Neural cell (in vitro differentiated cells): ENCODE measurements around the gene GLI3. TPM values are rescaled to one million over a fixed set of nuclear protein-coding genes. Genes with fewer than 3 reads are reported as not detected.

ENCODE experiments used
- H2AFZ ChIP-seq: fragments of 200-600, 300-800 bp; sonication (generic), shearing (Covaris generic); 2 replicates; pipeline ENCODE4 v1.6.0; 2014; ENCODE audit warnings: low read depth, mild to moderate bottlenecking, antibody characterized with exemption, low read length, moderate library complexity
- H3F3A ChIP-seq: fragments of 200-600 bp; shearing (Covaris generic); 2 replicates; pipeline ENCODE4 v1.6.1; 2016; ENCODE audit warnings: mild to moderate bottlenecking, moderate library complexity, mixed read lengths, antibody characterized with exemption, low read length; ENCODE audit not compliant: insufficient read depth, poor library complexity, severe bottlenecking
- H3K27ac ChIP-seq: fragments of 200-600, 300-800 bp; sonication (generic), shearing (Covaris generic); 2 replicates; pipeline ENCODE4 v1.5.1; 2014; ENCODE audit warnings: mild to moderate bottlenecking, low read length, moderate library complexity
- H3K27me3 ChIP-seq: fragments of 300-800, 200-600 bp; sonication (generic), shearing (Covaris generic); 2 replicates; pipeline ENCODE4 v1.6.0; 2014; ENCODE audit warnings: mild to moderate bottlenecking, low read depth, low read length, moderate library complexity; ENCODE audit not compliant: insufficient read depth
- H3K36me3 ChIP-seq: fragments of 300-800, 200-600 bp; sonication (generic), shearing (Covaris generic); 2 replicates; pipeline ENCODE4 v1.5.1; 2014; ENCODE audit warnings: mild to moderate bottlenecking, antibody characterized with exemption, low read length, moderate library complexity; ENCODE audit not compliant: insufficient read depth
- H3K4me2 ChIP-seq: fragments of 300-800, 200-600 bp; sonication (generic), shearing (Covaris generic); 2 replicates; pipeline ENCODE4 v1.6.0; 2014; ENCODE audit warnings: mild to moderate bottlenecking, low read length
- H3K4me3 ChIP-seq: fragments of 300-800, 200-600 bp; sonication (generic), shearing (Covaris generic); 2 replicates; pipeline ENCODE4 v1.5.1; 2014; ENCODE audit warnings: mild to moderate bottlenecking, low read length, moderate library complexity
- H3K79me2 ChIP-seq: fragments of 200-600 bp; shearing (Covaris generic); replicated peaks from 2 replicates; pipeline ENCODE4 v1.6.0; 2014; ENCODE audit warnings: mild to moderate bottlenecking, low read length, moderate library complexity; ENCODE audit not compliant: insufficient read depth
- H3K9ac ChIP-seq: fragments of 300-800, 200-600 bp; sonication (generic), shearing (Covaris generic); 2 replicates; pipeline ENCODE4 v1.6.1; 2016; ENCODE audit warnings: mild to moderate bottlenecking, low read length, mixed read lengths
- H3K9me2 ChIP-seq: fragments of 200-600 bp; shearing (Covaris generic); 2 replicates; pipeline ENCODE4 v1.6.1; 2016; ENCODE audit warnings: mild to moderate bottlenecking, low read length, mixed read lengths; ENCODE audit not compliant: insufficient read depth
- H3K9me3 ChIP-seq: fragments of 200-600, 300-800 bp; sonication (generic), shearing (Covaris generic); 2 replicates; pipeline ENCODE4 v1.6.1; 2016; ENCODE audit warnings: mild to moderate bottlenecking, mixed run types, low read length, moderate library complexity, mixed read lengths
- H4K20me1 ChIP-seq: fragments of 200-600 bp; shearing (Covaris generic); 2 replicates; pipeline ENCODE4 v1.6.1; 2016; ENCODE audit warnings: mild to moderate bottlenecking, mixed run types; ENCODE audit not compliant: insufficient read depth
- EP300 ChIP-seq: fragments of 450-650 bp; conservative IDR thresholded peaks from 2 replicates; pipeline ENCODE4 v1.6.1; 2014; ENCODE audit warnings: antibody characterized with exemption, mild to moderate bottlenecking, moderate library complexity; ENCODE audit not compliant: poor library complexity, severe bottlenecking
- EZH2 ChIP-seq: fragments of 200-600, 300-800 bp; shearing (Covaris generic), sonication (generic); IDR thresholded peaks from 2 replicates; pipeline ENCODE4 v1.6.1; 2014; ENCODE audit warnings: antibody characterized with exemption, low read length, borderline replicate concordance, mild to moderate bottlenecking; ENCODE audit not compliant: insufficient read depth, poor library complexity, severe bottlenecking
- MXI1 ChIP-seq: fragments of 450-650 bp; conservative IDR thresholded peaks from 2 replicates; pipeline ENCODE4 v1.6.1; 2014; ENCODE audit warnings: antibody characterized with exemption, mild to moderate bottlenecking; ENCODE audit not compliant: poor library complexity, severe bottlenecking
- POLR2AphosphoS5 ChIP-seq: IDR thresholded peaks from 2 replicates; pipeline ENCODE4 v1.6.1; 2012
- RAD21 ChIP-seq: fragments of 450-650 bp; conservative IDR thresholded peaks from 2 replicates; pipeline ENCODE4 v1.6.1; 2014; ENCODE audit warnings: antibody characterized with exemption, mild to moderate bottlenecking, moderate library complexity
- SMC3 ChIP-seq: fragments of 450-650 bp; conservative IDR thresholded peaks from 2 replicates; pipeline ENCODE4 v1.6.1; 2014; ENCODE audit warnings: antibody characterized with exemption, mild to moderate bottlenecking, moderate library complexity; ENCODE audit not compliant: poor library complexity
- TAF1 ChIP-seq: IDR thresholded peaks from 2 replicates; pipeline ENCODE4 v1.6.1; 2012; ENCODE audit warnings: low read depth
- polyA plus RNA-seq: library from polyadenylated mRNA; depleted of rRNA; stranded (reverse); fragments of >200 nt; gene quantifications from 2 replicates; pipeline ENCODE4 v1.2.3, GENCODE V29; 2014
- TF ChIP-seq, protein P1 (sequence below): fragments of 450-650 bp; IDR thresholded peaks from 2 replicates; pipeline ENCODE4 v1.5.1; 2014; ENCODE audit warnings: antibody characterized with exemption, mild to moderate bottlenecking, moderate library complexity; ENCODE audit not compliant: poor library complexity, severe bottlenecking
- TF ChIP-seq, protein P2 (sequence below): IDR thresholded peaks from 2 replicates; pipeline ENCODE4 v1.6.1; 2012; ENCODE audit warnings: borderline replicate concordance

GLI3 gene
- polyA plus RNA-seq, 1 donor from 2014 or later: 0.19 TPM

DNA sequence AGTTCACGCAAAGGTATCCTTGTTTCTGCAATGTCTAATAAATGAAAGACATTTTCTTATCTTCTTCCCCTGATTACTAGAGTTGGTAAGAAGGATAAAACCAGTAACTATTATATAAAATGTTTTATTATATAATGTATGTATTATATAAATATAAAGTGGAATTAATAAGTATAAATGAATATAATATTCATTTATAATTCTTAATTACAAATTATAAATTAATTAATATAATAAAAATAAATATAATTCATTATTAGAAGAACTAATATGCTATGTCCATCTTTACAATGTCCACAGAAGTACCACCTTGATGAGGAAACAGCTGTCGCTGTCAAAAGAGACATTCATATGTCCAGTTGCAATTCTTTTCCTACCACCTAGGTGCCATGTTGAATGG is 177.7 kb downstream of the GLI3 start:
- no peak overlapping the region for H3K4me2 ChIP-seq
- no peaks in the 10 kb centered on the region for H4K20me1 ChIP-seq
- H3K79me2 ChIP-seq: peaks cover 92% of the 10 kb centered on the region
- no peaks in the 10 kb centered on the region for H3K36me3 ChIP-seq
- no peaks in the 10 kb centered on the region for H3K9me2 ChIP-seq
- no peak overlapping the region for H3K4me3 ChIP-seq
- H3F3A ChIP-seq: no peaks in the 10 kb centered on the region
- no peaks in the 10 kb centered on the region for H3K9me3 ChIP-seq
- TF ChIP-seq, protein P1, sequence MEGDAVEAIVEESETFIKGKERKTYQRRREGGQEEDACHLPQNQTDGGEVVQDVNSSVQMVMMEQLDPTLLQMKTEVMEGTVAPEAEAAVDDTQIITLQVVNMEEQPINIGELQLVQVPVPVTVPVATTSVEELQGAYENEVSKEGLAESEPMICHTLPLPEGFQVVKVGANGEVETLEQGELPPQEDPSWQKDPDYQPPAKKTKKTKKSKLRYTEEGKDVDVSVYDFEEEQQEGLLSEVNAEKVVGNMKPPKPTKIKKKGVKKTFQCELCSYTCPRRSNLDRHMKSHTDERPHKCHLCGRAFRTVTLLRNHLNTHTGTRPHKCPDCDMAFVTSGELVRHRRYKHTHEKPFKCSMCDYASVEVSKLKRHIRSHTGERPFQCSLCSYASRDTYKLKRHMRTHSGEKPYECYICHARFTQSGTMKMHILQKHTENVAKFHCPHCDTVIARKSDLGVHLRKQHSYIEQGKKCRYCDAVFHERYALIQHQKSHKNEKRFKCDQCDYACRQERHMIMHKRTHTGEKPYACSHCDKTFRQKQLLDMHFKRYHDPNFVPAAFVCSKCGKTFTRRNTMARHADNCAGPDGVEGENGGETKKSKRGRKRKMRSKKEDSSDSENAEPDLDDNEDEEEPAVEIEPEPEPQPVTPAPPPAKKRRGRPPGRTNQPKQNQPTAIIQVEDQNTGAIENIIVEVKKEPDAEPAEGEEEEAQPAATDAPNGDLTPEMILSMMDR: no peak
- TF ChIP-seq POLR2AphosphoS5 (no peak), EZH2 (no peak), TAF1 (no peak)
- no peaks in the 10 kb centered on the region for H3K27me3 ChIP-seq
- no peak overlapping the region for H3K9ac ChIP-seq
- H3K27ac ChIP-seq: no peak overlapping the region
- no peak overlapping the region for H2AFZ ChIP-seq

DNA sequence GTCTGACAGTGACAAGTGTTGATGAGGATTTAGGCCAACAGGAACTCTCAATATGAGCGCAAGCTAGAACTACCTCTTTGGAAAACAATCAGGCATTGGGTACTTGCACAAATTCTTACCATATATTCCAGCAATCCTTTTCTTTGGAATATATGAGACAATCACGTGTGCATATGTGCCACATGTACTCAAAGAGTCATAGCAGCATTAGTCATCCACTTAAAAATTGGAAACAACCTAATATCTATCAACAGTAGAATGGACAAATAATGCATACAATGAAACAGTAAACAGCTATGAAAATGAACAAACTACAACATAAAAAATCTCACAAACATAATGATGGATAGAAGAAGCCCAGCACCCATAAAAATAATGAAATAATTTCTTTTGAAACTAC is 179.7 kb downstream of the GLI3 start:
- no peaks in the 10 kb centered on the region for H3F3A ChIP-seq
- no peak overlapping the region for H3K4me2 ChIP-seq
- H3K4me3 ChIP-seq: no peak overlapping the region
- H3K9me2 ChIP-seq: no peaks in the 10 kb centered on the region
- H3K79me2 ChIP-seq: peaks cover 86% of the 10 kb centered on the region
- no peaks in the 10 kb centered on the region for H3K36me3 ChIP-seq
- no peak overlapping the region for H2AFZ ChIP-seq
- no peaks in the 10 kb centered on the region for H4K20me1 ChIP-seq
- H3K27me3 ChIP-seq: no peaks in the 10 kb centered on the region
- TF ChIP-seq MXI1 (no peak), TAF1 (no peak)
- H3K9me3 ChIP-seq: no peaks in the 10 kb centered on the region
- H3K9ac ChIP-seq: no peak overlapping the region
- no peak overlapping the region for H3K27ac ChIP-seq

GRCh38 chr7:42055171-42055570 is 181.8 kb downstream of the GLI3 start:
- H3K9ac ChIP-seq: no peak overlapping the region
- no peaks in the 10 kb centered on the region for H3K9me3 ChIP-seq
- H4K20me1 ChIP-seq: no peaks in the 10 kb centered on the region
- no peak overlapping the region for H2AFZ ChIP-seq
- H3K79me2 ChIP-seq: peaks cover 85% of the 10 kb centered on the region
- no peak overlapping the region for H3K4me2 ChIP-seq
- TF ChIP-seq TAF1: no peak
- TF ChIP-seq, protein P1: no peak
- no peak for TF ChIP-seq POLR2AphosphoS5
- no peak for TF ChIP-seq RAD21
- TF ChIP-seq EP300: no peak
- no peak for TF ChIP-seq EZH2
- TF ChIP-seq, protein P2, sequence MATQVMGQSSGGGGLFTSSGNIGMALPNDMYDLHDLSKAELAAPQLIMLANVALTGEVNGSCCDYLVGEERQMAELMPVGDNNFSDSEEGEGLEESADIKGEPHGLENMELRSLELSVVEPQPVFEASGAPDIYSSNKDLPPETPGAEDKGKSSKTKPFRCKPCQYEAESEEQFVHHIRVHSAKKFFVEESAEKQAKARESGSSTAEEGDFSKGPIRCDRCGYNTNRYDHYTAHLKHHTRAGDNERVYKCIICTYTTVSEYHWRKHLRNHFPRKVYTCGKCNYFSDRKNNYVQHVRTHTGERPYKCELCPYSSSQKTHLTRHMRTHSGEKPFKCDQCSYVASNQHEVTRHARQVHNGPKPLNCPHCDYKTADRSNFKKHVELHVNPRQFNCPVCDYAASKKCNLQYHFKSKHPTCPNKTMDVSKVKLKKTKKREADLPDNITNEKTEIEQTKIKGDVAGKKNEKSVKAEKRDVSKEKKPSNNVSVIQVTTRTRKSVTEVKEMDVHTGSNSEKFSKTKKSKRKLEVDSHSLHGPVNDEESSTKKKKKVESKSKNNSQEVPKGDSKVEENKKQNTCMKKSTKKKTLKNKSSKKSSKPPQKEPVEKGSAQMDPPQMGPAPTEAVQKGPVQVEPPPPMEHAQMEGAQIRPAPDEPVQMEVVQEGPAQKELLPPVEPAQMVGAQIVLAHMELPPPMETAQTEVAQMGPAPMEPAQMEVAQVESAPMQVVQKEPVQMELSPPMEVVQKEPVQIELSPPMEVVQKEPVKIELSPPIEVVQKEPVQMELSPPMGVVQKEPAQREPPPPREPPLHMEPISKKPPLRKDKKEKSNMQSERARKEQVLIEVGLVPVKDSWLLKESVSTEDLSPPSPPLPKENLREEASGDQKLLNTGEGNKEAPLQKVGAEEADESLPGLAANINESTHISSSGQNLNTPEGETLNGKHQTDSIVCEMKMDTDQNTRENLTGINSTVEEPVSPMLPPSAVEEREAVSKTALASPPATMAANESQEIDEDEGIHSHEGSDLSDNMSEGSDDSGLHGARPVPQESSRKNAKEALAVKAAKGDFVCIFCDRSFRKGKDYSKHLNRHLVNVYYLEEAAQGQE: no peak
- TF ChIP-seq MXI1: no peak
- TF ChIP-seq SMC3: no peak
- H3K27me3 ChIP-seq: no peaks in the 10 kb centered on the region
- no peaks in the 10 kb centered on the region for H3F3A ChIP-seq
- no peaks in the 10 kb centered on the region for H3K9me2 ChIP-seq
- H3K27ac ChIP-seq: no peak overlapping the region
- no peak overlapping the region for H3K4me3 ChIP-seq
- no peaks in the 10 kb centered on the region for H3K36me3 ChIP-seq
